ENCODE measurements around the gene COL1A1. TPM values are rescaled to one million over a fixed set of nuclear protein-coding genes. Genes with fewer than 3 reads are reported as not detected.

Gene COL1A1
- total RNA-seq, 1 experiment from 2014 or later: 104 TPM

DNA sequence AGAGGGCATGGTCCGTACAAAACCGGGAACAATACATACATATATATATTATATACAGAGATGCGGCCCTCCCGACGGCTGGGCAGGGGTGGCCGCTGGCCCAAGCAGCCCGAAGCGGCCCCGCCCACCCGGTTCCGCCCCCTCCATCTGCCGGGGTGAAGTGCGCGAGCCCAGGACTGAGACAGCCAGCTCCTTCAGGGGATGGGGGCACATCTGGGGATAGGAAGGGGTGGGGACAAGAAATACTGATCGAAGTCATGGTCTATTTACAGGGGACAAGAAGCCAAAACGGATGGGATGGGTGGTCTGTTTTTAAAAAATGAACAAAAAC lies 67.7 kb downstream of the COL1A1 start:
- peaks cover 7% of the 10 kb centered on the region for H3K23me2 ChIP-seq (ENCODE audit: insufficient read length, low read depth, low read length, poor library complexity, severe bottlenecking)
- TF ChIP-seq, protein P1, sequence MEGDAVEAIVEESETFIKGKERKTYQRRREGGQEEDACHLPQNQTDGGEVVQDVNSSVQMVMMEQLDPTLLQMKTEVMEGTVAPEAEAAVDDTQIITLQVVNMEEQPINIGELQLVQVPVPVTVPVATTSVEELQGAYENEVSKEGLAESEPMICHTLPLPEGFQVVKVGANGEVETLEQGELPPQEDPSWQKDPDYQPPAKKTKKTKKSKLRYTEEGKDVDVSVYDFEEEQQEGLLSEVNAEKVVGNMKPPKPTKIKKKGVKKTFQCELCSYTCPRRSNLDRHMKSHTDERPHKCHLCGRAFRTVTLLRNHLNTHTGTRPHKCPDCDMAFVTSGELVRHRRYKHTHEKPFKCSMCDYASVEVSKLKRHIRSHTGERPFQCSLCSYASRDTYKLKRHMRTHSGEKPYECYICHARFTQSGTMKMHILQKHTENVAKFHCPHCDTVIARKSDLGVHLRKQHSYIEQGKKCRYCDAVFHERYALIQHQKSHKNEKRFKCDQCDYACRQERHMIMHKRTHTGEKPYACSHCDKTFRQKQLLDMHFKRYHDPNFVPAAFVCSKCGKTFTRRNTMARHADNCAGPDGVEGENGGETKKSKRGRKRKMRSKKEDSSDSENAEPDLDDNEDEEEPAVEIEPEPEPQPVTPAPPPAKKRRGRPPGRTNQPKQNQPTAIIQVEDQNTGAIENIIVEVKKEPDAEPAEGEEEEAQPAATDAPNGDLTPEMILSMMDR (conservative IDR thresholded peaks at IDR 0.05): no peak
- H3K9me3 ChIP-seq (ENCODE audit: control insufficient read depth, low read depth, low read length): no peaks in the 10 kb centered on the region
- no peak overlapping the region for H3K18ac ChIP-seq (ENCODE audit: insufficient read length, low read depth, low read length)
- no peak overlapping the region for H2AFZ ChIP-seq (ENCODE audit: low read length)
- no peak overlapping the region for H2BK20ac ChIP-seq (ENCODE audit: low read depth, low read length, poor library complexity, severe bottlenecking)
- H4K20me1 ChIP-seq (ENCODE audit: control insufficient read depth, insufficient read depth, insufficient read length): no peaks in the 10 kb centered on the region
- H3K9me3 Mint-ChIP-seq: no peaks in the 10 kb centered on the region; a peak in 1 of 5 replicates
- peaks cover 5% of the 10 kb centered on the region; the same call in 1 of the 2 replicates for H3K4me1 ChIP-seq (ENCODE audit: insufficient read depth, low read length)
- H3K56ac ChIP-seq (ENCODE audit: insufficient read length, low read depth, low read length): no peak overlapping the region
- peaks cover 8 to 29% (median 25%) of the 10 kb centered on the region in 3 experiments; a peak in 6 of 7 replicates for H3K36me3 Mint-ChIP-seq (ENCODE audit: insufficient read depth in 1 of 3, low read depth in 3 of 3)
- no peak overlapping the region for H2BK5ac ChIP-seq (ENCODE audit: insufficient read length, low read length)
- peak overlapping the region in 1 of 2 experiments; percentile 58; a peak in 2 of 5 replicates for H3K4me3 Mint-ChIP-seq
- no peak overlapping the region for H2BK15ac ChIP-seq (ENCODE audit: low read depth, low read length)
- no peak overlapping the region for H4K8ac ChIP-seq (replicated peaks; ENCODE audit: insufficient read length, low read depth, low read length)
- DNase-seq: no peak
- no peak overlapping the region for H3K27ac ChIP-seq (ENCODE audit: insufficient read length, low read depth, low read length)
- H2BK120ac ChIP-seq (ENCODE audit: low read depth, low read length, poor library complexity, severe bottlenecking): no peak overlapping the region
- H4K91ac ChIP-seq (ENCODE audit: insufficient read length, low read depth, low read length): no peak overlapping the region
- H3K79me1 ChIP-seq (ENCODE audit: insufficient read depth, low read depth, low read length, poor library complexity, severe bottlenecking): no peaks in the 10 kb centered on the region
- H3K4me1 Mint-ChIP-seq: peaks cover 21 to 41% of the 10 kb centered on the region in 2 experiments
- no peaks in the 10 kb centered on the region for H3K79me2 ChIP-seq (ENCODE audit: insufficient read depth, low read length)
- no CpG with 5 or more reads among the region's 16 CpGs for WGBS (ENCODE audit: extremely low coverage, insufficient read length, low lambda C conversion rate)
- no peak overlapping the region for H3K9ac ChIP-seq (ENCODE audit: extremely low read depth, insufficient read length, low read length)
- no peak overlapping the region for H3K4ac ChIP-seq (ENCODE audit: low read depth, low read length)
- no peak overlapping the region for H2AK5ac ChIP-seq (ENCODE audit: insufficient read length, low read length)
- H3T11ph ChIP-seq (ENCODE audit: low read length): no peak overlapping the region
- H3K27me3 ChIP-seq (ENCODE audit: insufficient read depth, low read length): no peaks in the 10 kb centered on the region; the same call in 1 of the 2 replicates
- no peak overlapping the region for H3K4me2 ChIP-seq (ENCODE audit: insufficient read depth, insufficient read length, low read length)
- H3K14ac ChIP-seq (ENCODE audit: insufficient read depth, low read length): no peak overlapping the region
- no peak overlapping the region for H2BK12ac ChIP-seq (ENCODE audit: insufficient read length, low read depth, low read length)
- no peak overlapping the region for H3K27ac Mint-ChIP-seq
- no peak overlapping the region for H4K5ac ChIP-seq (ENCODE audit: insufficient read length, low read depth, low read length)
- H3K23ac ChIP-seq (ENCODE audit: insufficient read length, low read depth, low read length): no peak overlapping the region
- H3K27me3 Mint-ChIP-seq (ENCODE audit: low read depth): peaks cover 29% of the 10 kb centered on the region

Other genes starting within 250 kb of the COL1A1 start
- 1.7 and 2.5 TPM in 2 replicates for gene DLX4, start 232.4 kb downstream of the COL1A1 start, total RNA-seq (2021)
- 1.1 and 1.2 TPM in 2 replicates for gene DLX3, start 206.4 kb downstream of the COL1A1 start, total RNA-seq (2021)
- gene ITGA3, start 145.5 kb downstream of the COL1A1 start, total RNA-seq (2021): 22.5 and 22.7 TPM in 2 replicates
- gene PDK2, start 106.3 kb downstream of the COL1A1 start, total RNA-seq (2021): 16.2 and 19.9 TPM in 2 replicates
- 4.8 and 5.9 TPM in 2 replicates for gene SAMD14, start 71.5 kb downstream of the COL1A1 start, total RNA-seq (2021)
- gene PPP1R9B, start 51.0 kb downstream of the COL1A1 start, total RNA-seq (2021): 23.0 and 25.8 TPM in 2 replicates
- 0.24 TPM in 1 of 2 replicates, not detected in the other for gene SGCA, start 35.6 kb downstream of the COL1A1 start, total RNA-seq (2021)
- gene TMEM92, start 72.8 kb upstream of the COL1A1 start, total RNA-seq (2021): 10.9 and 11.2 TPM in 2 replicates
- gene XYLT2, start 144.5 kb upstream of the COL1A1 start, total RNA-seq (2021): 24.0 and 26.4 TPM in 2 replicates
- gene MRPL27, start 171.6 kb upstream of the COL1A1 start, total RNA-seq (2021): 85.9 and 91.8 TPM in 2 replicates
- 15.1 and 16.5 TPM in 2 replicates for gene EME1, start 171.6 kb upstream of the COL1A1 start, total RNA-seq (2021)
- gene LRRC59, start 195.9 kb upstream of the COL1A1 start, total RNA-seq (2021): 105 and 106 TPM in 2 replicates
- gene ACSF2, start 224.6 kb upstream of the COL1A1 start, total RNA-seq (2021): 12.2 TPM in 2 replicates

All from H9 (cell line).